Measurements from ENCODE around the gene CFAP410.

Gene CFAP410

GRCh38 chr21:44338971-44339910 is at the start of gene CFAP410:
CFAP410 (minus strand) TSS chr21:44339390; CDS start chr21:44339194, 196 bp downstream.
- peaks cover 18% of the 10 kb centered on the region for H3K4me1 ChIP-seq (ENCODE audit: insufficient read depth, low read length)
- H3K9ac ChIP-seq (ENCODE audit: low read depth, low read length): peak within 1 kb of the TSS; percentile 86
- H3K9me3 ChIP-seq (ENCODE audit: control insufficient read depth, insufficient read depth, low read length): no peaks in the 10 kb centered on the region
- H3K36me3 ChIP-seq (ENCODE audit: insufficient read depth, low read length): no peaks in the 10 kb centered on the region

DNA sequence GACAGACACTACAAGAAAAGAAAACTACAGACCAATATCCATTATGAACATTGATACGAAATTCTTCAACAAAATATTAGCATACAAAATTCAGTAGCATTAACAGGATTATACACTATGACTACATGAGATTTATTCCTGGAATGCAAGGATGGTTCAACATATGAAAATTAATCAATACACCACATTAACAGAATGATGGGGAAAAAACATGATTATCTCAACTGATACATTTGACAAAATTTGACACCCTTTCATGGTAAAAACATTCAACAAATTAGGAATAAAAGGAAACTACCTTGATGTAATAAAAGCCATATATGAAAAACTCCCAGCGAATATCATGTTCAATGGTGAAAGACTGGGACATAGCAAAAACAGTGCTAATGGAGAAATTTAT is 45.8 kb upstream of the CFAP410 start:
- H3K9me3 ChIP-seq (ENCODE audit: control insufficient read depth, insufficient read depth, low read length): peaks cover 12% of the 10 kb centered on the region
- H3K4me1 ChIP-seq (ENCODE audit: insufficient read depth, low read length): no peaks in the 10 kb centered on the region
- no peaks in the 10 kb centered on the region for H3K36me3 ChIP-seq (ENCODE audit: insufficient read depth, low read length)
- no peak overlapping the region for H3K9ac ChIP-seq (ENCODE audit: low read depth, low read length)

GRCh38 chr21:44383216-44383615 is 44.0 kb upstream of the CFAP410 start:
- Histone ChIP-seq H3K9me3 (ENCODE audit: control insufficient read depth, insufficient read depth, low read length) (peaks cover 12% of the 10 kb centered on the region), H3K9ac (ENCODE audit: low read depth, low read length) (no peak overlapping the region), H3K36me3 (ENCODE audit: insufficient read depth, low read length) (no peaks in the 10 kb centered on the region)

DNA sequence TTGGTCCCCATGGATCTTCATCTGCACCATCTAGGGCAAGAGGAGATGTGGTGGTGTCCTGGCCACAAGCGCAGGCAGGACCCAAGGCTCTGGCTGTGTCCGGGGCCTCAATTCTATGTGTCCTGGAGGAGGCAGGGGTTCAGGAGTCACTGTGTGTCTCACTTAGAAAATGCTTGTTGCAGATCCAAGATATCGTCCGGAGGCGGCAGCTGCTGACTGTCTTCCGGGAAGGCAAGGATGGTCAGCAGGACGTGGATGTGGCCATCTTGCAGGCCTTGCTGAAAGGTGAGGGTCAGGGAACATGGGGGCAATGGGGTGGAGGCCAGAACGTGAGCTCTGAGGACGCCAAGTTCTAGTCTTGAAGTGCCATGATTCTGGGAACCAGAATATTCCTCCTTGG is 43.3 kb upstream of the CFAP410 start:
- Histone ChIP-seq H3K36me3 (ENCODE audit: insufficient read depth, low read length) (no peaks in the 10 kb centered on the region), H3K4me1 (ENCODE audit: insufficient read depth, low read length) (0 out of 2 replicates have a peak, but pooled peaks cover 4% of the 10 kb centered on the region), H3K9me3 (ENCODE audit: control insufficient read depth, insufficient read depth, low read length) (peaks cover 8% of the 10 kb centered on the region), H3K9ac (ENCODE audit: low read depth, low read length) (no peak overlapping the region)

More at GRCh38 chr21:44383216-44383615, 44.0 kb upstream of the CFAP410 start:
- H3K4me1 ChIP-seq (ENCODE audit: insufficient read depth, low read length): no peaks in the 10 kb centered on the region

- 0 out of 2 replicates have a peak, but pooled peaks cover 4% of the 10 kb centered on the region for H3K4me1 ChIP-seq (ENCODE audit: insufficient read depth, low read length)
- no peak overlapping the region for H3K9ac ChIP-seq (ENCODE audit: low read depth, low read length)
- no peaks in the 10 kb centered on the region for H3K36me3 ChIP-seq (ENCODE audit: insufficient read depth, low read length)
- peaks cover 8% of the 10 kb centered on the region for H3K9me3 ChIP-seq (ENCODE audit: control insufficient read depth, insufficient read depth, low read length)
Measured at GRCh38 chr21:44381874-44382273, 42.7 kb upstream of the CFAP410 start.

DNA sequence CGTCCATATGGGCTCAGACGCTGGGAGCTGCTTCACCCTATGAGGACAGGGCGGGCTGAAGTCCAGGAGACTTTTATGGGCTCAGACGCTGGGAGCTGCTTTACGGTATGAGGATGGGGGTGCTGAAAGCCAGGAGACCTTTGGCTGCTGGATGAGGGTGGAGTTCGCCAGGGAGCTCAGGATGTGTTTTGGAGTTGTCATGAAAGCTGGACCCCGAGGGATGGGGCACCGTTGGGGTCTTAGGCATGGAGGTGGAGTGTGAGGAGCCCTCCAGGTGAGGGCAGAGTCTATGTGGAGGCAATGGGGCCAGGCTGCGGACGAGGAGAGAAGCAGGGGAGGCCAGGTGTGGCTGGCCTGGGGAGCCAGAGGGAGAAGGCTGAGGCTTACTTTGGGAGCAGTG is 41.7 kb upstream of the CFAP410 start:
- Histone ChIP-seq H3K9ac (ENCODE audit: low read depth, low read length) (no peak overlapping the region), H3K9me3 (ENCODE audit: control insufficient read depth, insufficient read depth, low read length) (peaks cover 8% of the 10 kb centered on the region), H3K4me1 (ENCODE audit: insufficient read depth, low read length) (0 out of 2 replicates have a peak, but pooled peaks cover 4% of the 10 kb centered on the region), H3K36me3 (ENCODE audit: insufficient read depth, low read length) (no peaks in the 10 kb centered on the region)

- Histone ChIP-seq H3K36me3 (ENCODE audit: insufficient read depth, low read length) (no peaks in the 10 kb centered on the region), H3K9me3 (ENCODE audit: control insufficient read depth, insufficient read depth, low read length) (peaks cover 8% of the 10 kb centered on the region), H3K9ac (ENCODE audit: low read depth, low read length) (no peak overlapping the region)
Measured at GRCh38 chr21:44379991-44380865, 41.0 kb upstream of the CFAP410 start.

DNA sequence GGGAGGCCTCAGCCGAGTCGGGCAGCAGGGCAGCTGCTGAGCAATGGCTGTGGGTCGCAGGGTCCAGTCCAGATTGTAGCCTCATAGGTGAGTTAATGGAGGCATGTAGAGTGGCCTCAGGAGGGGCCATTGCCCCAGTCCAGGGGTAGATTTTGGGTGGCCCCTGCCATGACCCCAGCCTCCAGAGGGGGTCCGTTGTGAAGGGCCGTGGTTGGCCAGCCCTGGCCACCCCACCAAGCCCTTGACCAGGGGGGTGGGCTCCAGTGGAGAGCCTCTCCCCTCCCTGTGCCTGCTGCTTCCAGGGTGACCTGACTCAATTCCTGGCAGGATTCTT is 40.3 kb upstream of the CFAP410 start:
- 0 out of 2 replicates have a peak, but pooled peaks cover 4% of the 10 kb centered on the region for H3K4me1 ChIP-seq (ENCODE audit: insufficient read depth, low read length)
- peaks cover 1% of the 10 kb centered on the region; the same call in 1 of the 2 replicates for H3K9me3 ChIP-seq (ENCODE audit: control insufficient read depth, insufficient read depth, low read length)
- H3K36me3 ChIP-seq (ENCODE audit: insufficient read depth, low read length): no peaks in the 10 kb centered on the region
- no peak overlapping the region for H3K9ac ChIP-seq (ENCODE audit: low read depth, low read length)

More at GRCh38 chr21:44379991-44380865, 41.0 kb upstream of the CFAP410 start:
- H3K4me1 ChIP-seq (ENCODE audit: insufficient read depth, low read length): 0 out of 2 replicates have a peak, but pooled peaks cover 4% of the 10 kb centered on the region

GRCh38 chr21:44378646-44379514 is 39.7 kb upstream of the CFAP410 start:
- H3K9me3 ChIP-seq (ENCODE audit: control insufficient read depth, insufficient read depth, low read length): no peaks in the 10 kb centered on the region; the same call in 1 of the 2 replicates
- H3K4me1 ChIP-seq (ENCODE audit: insufficient read depth, low read length): 0 out of 2 replicates have a peak, but pooled peaks cover 4% of the 10 kb centered on the region
- no peak overlapping the region for H3K9ac ChIP-seq (ENCODE audit: low read depth, low read length)
- no peaks in the 10 kb centered on the region for H3K36me3 ChIP-seq (ENCODE audit: insufficient read depth, low read length)

GRCh38 chr21:44377922-44378645 is 38.9 kb upstream of the CFAP410 start:
- H3K9me3 ChIP-seq (ENCODE audit: control insufficient read depth, insufficient read depth, low read length): no peaks in the 10 kb centered on the region; the same call in 1 of the 2 replicates
- H3K9ac ChIP-seq (ENCODE audit: low read depth, low read length): no peak overlapping the region
- no peaks in the 10 kb centered on the region for H3K36me3 ChIP-seq (ENCODE audit: insufficient read depth, low read length)
- H3K4me1 ChIP-seq (ENCODE audit: insufficient read depth, low read length): 0 out of 2 replicates have a peak, but pooled peaks cover 4% of the 10 kb centered on the region

DNA sequence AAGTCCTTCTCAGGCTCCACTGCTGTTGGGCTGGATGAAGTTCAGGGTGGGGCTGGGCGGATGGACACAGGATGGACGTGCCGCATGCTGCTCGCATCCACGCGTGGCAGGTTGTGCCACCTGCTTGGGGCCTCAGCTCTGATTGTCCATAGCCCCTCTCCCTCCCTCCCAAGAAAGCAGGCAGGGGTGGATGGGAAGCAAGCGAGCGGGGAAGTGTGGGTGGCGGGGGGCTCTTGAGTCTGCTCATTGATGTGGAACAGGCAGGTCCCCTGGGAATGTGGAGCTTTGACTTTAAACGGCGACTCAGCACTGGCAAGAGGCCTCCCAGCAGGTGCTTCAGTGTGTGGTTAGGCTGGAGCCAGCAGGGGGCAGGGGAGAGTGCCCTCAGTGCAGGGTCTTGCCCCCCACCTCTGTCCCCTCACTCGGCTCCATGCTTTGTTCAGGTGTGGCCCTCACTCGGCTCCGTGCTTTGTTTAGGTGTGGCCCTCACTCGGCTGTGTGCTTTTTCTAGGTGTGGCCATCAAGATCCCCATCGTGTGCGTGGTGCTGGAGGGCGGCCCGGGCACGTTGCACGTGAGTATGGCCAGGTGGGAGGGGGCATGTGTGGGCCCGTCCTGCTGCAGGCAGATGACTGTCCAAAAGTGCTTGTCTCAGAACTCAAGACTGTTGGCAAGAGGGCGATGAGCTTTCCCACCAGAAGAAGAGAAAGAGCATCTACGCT is 38.2 kb upstream of the CFAP410 start:
- Histone ChIP-seq H3K4me1 (ENCODE audit: insufficient read depth, low read length) (0 out of 2 replicates have a peak, but pooled peaks cover 4% of the 10 kb centered on the region), H3K36me3 (ENCODE audit: insufficient read depth, low read length) (no peaks in the 10 kb centered on the region), H3K9me3 (ENCODE audit: control insufficient read depth, insufficient read depth, low read length) (no peaks in the 10 kb centered on the region; the same call in 1 of the 2 replicates), H3K9ac (ENCODE audit: low read depth, low read length) (no peak overlapping the region)

DNA sequence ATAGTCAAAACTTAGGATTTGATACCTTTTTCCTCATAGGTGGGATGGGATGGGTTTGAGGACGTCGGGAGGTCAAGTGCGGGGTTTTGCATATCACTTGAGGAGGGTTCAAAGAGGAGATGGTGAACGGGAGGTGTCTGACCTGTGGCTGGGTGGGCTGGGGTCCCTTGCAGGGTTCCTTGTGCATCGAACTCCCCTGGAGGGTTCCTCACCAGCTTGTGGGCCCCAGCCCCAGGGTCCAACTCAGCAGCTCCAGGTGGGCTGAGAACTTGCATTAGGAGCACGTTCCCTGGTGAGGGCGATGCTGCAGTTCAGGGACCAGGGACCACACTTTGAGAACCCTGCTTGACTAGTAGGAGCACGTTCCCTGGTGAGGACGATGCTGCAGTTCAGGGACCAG is 37.4 kb upstream of the CFAP410 start:
- H3K36me3 ChIP-seq (ENCODE audit: insufficient read depth, low read length): no peaks in the 10 kb centered on the region
- H3K9me3 ChIP-seq (ENCODE audit: control insufficient read depth, insufficient read depth, low read length): no peaks in the 10 kb centered on the region; the same call in 1 of the 2 replicates
- H3K4me1 ChIP-seq (ENCODE audit: insufficient read depth, low read length): 0 out of 2 replicates have a peak, but pooled peaks cover 4% of the 10 kb centered on the region
- no peak overlapping the region for H3K9ac ChIP-seq (ENCODE audit: low read depth, low read length)
